ENCODE results near the gene PLEKHO2.
A peak's percentile ranks its signal among the peaks of the same experiment; 100 is the strongest.

Gene PLEKHO2

GRCh38 chr15:64847876-64848716 is 6.4 kb downstream of the PLEKHO2 start:
- Mint-ChIP-seq H3K27me3 (ENCODE audit: low read depth, poor library complexity) (no peaks in the 10 kb centered on the region), H3K27ac (peak overlapping the region; percentile 91), H3K4me3 (no peak overlapping the region), H3K9me3 (no peaks in the 10 kb centered on the region), H3K36me3 (ENCODE audit: low read depth) (peaks cover 21% of the 10 kb centered on the region), H3K4me1 (peaks cover 53% of the 10 kb centered on the region)
- DNase-seq: no peak
- TF ChIP-seq, protein P1, sequence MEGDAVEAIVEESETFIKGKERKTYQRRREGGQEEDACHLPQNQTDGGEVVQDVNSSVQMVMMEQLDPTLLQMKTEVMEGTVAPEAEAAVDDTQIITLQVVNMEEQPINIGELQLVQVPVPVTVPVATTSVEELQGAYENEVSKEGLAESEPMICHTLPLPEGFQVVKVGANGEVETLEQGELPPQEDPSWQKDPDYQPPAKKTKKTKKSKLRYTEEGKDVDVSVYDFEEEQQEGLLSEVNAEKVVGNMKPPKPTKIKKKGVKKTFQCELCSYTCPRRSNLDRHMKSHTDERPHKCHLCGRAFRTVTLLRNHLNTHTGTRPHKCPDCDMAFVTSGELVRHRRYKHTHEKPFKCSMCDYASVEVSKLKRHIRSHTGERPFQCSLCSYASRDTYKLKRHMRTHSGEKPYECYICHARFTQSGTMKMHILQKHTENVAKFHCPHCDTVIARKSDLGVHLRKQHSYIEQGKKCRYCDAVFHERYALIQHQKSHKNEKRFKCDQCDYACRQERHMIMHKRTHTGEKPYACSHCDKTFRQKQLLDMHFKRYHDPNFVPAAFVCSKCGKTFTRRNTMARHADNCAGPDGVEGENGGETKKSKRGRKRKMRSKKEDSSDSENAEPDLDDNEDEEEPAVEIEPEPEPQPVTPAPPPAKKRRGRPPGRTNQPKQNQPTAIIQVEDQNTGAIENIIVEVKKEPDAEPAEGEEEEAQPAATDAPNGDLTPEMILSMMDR (IDR thresholded peaks at IDR 0.05): no peak

- peaks cover 46% of the 10 kb centered on the region for H3K4me1 Mint-ChIP-seq
- H3K27ac Mint-ChIP-seq: no peak overlapping the region
- no peaks in the 10 kb centered on the region for H3K27me3 Mint-ChIP-seq (ENCODE audit: low read depth, poor library complexity)
- H3K4me3 Mint-ChIP-seq: no peak overlapping the region
- no peak for DNase-seq
- no peaks in the 10 kb centered on the region for H3K9me3 Mint-ChIP-seq
- TF ChIP-seq, protein P1 (IDR thresholded peaks at IDR 0.05): no peak
- peaks cover 35% of the 10 kb centered on the region for H3K36me3 Mint-ChIP-seq (ENCODE audit: low read depth)
These were observed 9.2 kb downstream of the PLEKHO2 start for GRCh38 chr15:64850778-64851502.

DNA sequence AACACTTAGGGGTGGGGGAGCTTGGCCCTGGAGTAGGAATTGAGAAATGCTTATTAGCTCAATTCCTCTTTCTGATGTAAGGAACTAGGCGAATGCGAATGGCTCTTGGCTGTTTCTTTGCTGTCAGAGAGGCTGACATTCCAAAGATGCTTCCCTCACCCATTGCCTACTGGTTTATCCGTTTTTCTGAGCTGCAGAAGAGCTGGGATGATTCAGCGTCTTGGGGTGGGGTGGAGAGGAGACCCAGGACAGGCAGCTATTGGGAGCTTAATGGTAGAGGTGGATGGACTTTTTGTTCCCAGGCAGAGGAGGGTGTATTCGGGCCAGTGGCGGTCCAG is 9.8 kb downstream of the PLEKHO2 start:
- H3K9me3 Mint-ChIP-seq: no peaks in the 10 kb centered on the region
- H3K36me3 Mint-ChIP-seq (ENCODE audit: low read depth): peaks cover 35% of the 10 kb centered on the region
- H3K4me3 Mint-ChIP-seq: no peak overlapping the region
- no peak overlapping the region for H3K27ac Mint-ChIP-seq
- TF ChIP-seq, protein P1 (IDR thresholded peaks at IDR 0.05): no peak
- no peak for DNase-seq
- no peaks in the 10 kb centered on the region for H3K27me3 Mint-ChIP-seq (ENCODE audit: low read depth, poor library complexity)
- peaks cover 48% of the 10 kb centered on the region for H3K4me1 Mint-ChIP-seq

GRCh38 chr15:64854041-64854440 is 12.3 kb downstream of the PLEKHO2 start:
- TF ChIP-seq, protein P1 (IDR thresholded peaks at IDR 0.05): no peak
- Mint-ChIP-seq H3K27ac (no peak overlapping the region), H3K9me3 (no peaks in the 10 kb centered on the region), H3K36me3 (ENCODE audit: low read depth) (peaks cover 31% of the 10 kb centered on the region), H3K4me3 (no peak overlapping the region), H3K27me3 (ENCODE audit: low read depth, poor library complexity) (peaks cover 3% of the 10 kb centered on the region), H3K4me1 (peaks cover 64% of the 10 kb centered on the region)
- DNase-seq: no peak

- TF ChIP-seq, protein P1 (IDR thresholded peaks at IDR 0.05): no peak
- Mint-ChIP-seq H3K27ac (peak overlapping the region; percentile 57), H3K9me3 (no peaks in the 10 kb centered on the region), H3K4me1 (peaks cover 69% of the 10 kb centered on the region), H3K36me3 (ENCODE audit: low read depth) (peaks cover 32% of the 10 kb centered on the region), H3K4me3 (no peak overlapping the region), H3K27me3 (ENCODE audit: low read depth, poor library complexity) (peaks cover 3% of the 10 kb centered on the region)
- DNase-seq: no peak
These were observed 12.8 kb downstream of the PLEKHO2 start for GRCh38 chr15:64854526-64854925.

All from nephron progenitor cell (in vitro differentiated cells).